Measurements from ENCODE around the gene BATF. TPM values are rescaled to one million over a fixed set of nuclear protein-coding genes. Genes with fewer than 3 reads are reported as not detected.
"Not testable (repeated sequence)": the region's sequence is repeated elsewhere in the genome, so short reads cannot be mapped to it uniquely, and the experiment has no call there.

BATF gene
- total RNA-seq, result 100 to 1,000 TPM; 171 to 182 TPM

DNA sequence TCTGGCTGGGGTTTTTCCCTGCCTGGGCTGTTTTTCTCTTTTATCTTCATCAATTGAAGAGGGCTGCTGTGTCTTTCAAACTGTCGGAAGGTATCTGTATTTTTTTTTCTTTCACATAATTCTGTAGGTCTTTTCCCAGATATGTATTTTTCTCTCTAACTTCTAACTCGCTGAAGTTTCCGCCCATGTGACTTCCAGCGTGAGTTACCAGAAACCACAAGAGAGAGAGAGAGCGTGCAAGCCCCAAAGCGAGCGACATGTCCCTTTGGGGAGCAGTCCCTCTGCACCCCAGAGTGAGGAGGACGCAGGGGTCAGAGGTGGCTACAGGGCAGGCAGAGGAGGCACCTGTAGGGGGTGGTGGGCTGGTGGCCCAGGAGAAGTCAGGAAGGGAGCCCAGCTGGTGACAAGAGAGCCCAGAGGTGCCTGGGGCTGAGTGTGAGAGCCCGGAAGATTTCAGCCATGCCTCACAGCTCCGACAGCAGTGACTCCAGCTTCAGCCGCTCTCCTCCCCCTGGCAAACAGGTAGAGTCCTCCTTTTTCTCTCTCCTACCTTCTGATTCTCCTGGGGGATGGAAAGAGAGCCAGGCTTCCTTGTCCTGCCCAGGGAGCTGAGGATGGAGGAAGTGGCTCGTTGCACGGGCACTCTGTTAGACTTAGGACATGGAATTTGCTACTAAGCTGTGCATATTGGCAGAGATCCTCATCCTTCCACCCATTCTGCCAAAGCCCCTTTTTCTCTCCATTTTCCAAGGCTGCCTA is at the start of gene BATF:
Gene BATF, plus strand, starts transcription at position 246 of the 759 bp plus-strand sequence. Its CDS starts 214 bp downstream, at position 460.
- intact Hi-C loops (cut with micrococcal nuclease), result loop anchor here (1.0 to 10.0 kb wide), 5 partner anchors 20 to 398 kb away; partner anchors contain the start of genes ERG28, NEK9 and TTLL5
- Mint-ChIP-seq H3K9me3 (no peaks in the 10 kb centered on the region), H3K27me3 (no peaks in the 10 kb centered on the region), H3K4me3 (peak within 1 kb of the TSS; percentile 99), H3K27ac (peak within 1 kb of the TSS; percentile 100), H3K36me3 (peaks cover 53% of the 10 kb centered on the region), H3K4me1 (ENCODE audit: low read depth) (peaks cover 64% of the 10 kb centered on the region)
- ChIA-PET POLR2A (interaction anchor here (0.9 to 8.6 kb wide), 19 partner anchors 9 to 398 kb away, joined by 3 to 172 read pairs (median 7); partner anchors contain the start of genes ERG28 and FLVCR2), CTCF (interaction anchor here (0.6 to 11.1 kb wide), 13 partner anchors 9 to 213 kb away, joined by 3 to 88 read pairs (median 5); partner anchors contain the start of gene FLVCR2)
- peak; percentile 89 for DNase-seq

DNA sequence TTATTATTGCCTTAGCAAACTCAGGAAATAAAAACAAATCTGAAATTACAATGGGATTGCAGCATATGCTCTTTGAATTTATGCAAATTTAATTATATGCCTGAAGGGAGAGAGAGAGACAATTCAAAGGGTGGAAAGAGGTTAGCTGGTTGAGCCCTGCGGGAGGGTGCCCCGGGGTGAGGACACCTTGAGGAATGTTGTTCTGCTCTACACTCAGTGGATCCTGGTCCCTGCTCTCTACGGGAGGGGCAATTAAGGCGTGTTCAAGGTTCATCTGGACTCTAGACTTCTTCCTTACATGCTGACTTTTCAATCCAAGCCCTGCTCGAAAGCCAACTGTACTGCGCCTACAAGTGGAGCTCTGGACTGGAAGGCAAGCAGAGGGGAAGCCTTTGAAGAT is 48.1 kb upstream of the BATF start:
- H3K27me3 Mint-ChIP-seq; H3K4me3 Mint-ChIP-seq; H3K27ac Mint-ChIP-seq; CTCF ChIA-PET; H3K4me1 Mint-ChIP-seq (ENCODE audit: low read depth); POLR2A ChIA-PET; intact Hi-C loops (cut with micrococcal nuclease); H3K36me3 Mint-ChIP-seq; H3K9me3 Mint-ChIP-seq; DNase-seq: not testable (repeated sequence)

DNA sequence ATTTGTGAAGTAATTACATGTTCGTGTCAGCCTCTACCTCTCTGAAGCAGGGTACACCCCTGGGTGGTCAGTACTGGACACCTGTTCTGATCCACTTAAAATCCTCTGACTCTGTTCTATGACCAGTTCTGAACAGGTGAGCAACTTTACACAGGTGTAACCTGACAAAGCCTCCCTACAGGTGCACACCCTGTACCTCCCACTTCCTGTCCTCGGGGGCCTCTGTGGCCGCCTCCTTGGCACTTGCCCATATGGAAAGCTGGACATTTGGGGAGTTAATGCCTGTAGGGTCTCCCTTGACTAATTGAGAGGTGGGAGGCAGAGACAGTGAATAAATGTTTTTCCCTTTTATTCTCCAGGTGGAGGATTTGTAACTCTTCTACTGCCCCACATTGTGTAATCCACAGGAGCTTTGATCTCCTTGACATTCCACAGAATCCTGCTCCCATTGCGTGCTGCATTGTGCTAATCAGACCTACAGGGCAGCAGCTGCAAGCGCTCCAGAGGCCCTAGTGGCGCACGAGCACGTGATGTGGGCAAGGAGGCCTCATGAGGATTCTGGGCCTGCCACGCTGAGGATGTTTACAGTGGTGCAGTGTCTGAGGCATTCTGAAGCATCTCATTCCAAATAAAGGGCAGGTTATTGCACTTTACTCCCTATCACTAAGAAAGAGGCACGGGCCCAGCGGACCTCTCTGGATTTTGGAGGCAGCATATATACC is 45.8 kb upstream of the BATF start:
- peaks cover 3% of the 10 kb centered on the region for H3K27me3 Mint-ChIP-seq
- no peak overlapping the region for H3K4me3 Mint-ChIP-seq
- intact Hi-C loops (cut with micrococcal nuclease), result no loop called here
- H3K36me3 Mint-ChIP-seq, result no peaks in the 10 kb centered on the region
- H3K9me3 Mint-ChIP-seq, result no peaks in the 10 kb centered on the region
- H3K27ac Mint-ChIP-seq, result no peak overlapping the region
- ChIA-PET CTCF (interaction anchor here (0.8 to 1.9 kb wide), 2 partner anchors 10 to 169 kb away, joined by 3 to 7 read pairs; no protein-coding TSS in a partner anchor), POLR2A (no interaction called here)
- H3K4me1 Mint-ChIP-seq (ENCODE audit: low read depth), result no peaks in the 10 kb centered on the region
- DNase-seq, result no peak

DNA sequence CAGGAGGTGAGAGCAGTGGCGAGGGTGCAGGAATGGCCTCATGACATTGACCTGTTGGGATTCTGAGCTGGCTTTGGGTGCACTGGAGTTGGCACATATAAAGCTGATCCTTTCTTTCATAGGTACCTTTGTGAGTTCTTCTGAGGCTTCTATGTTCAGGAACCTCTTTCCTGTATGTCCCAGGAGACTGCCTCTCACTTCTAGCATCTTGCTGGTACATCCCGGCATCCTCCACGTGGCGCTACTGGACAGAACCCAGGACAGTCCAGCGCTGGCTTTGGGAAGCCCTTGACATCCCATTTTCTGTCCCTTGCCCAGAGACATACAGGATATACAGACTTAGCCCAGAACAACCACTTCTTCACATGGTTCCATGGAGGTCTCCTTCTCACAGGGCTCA is 44.4 kb upstream of the BATF start:
- no peak overlapping the region for H3K27ac Mint-ChIP-seq
- CTCF ChIA-PET, result interaction anchor here (1.2 kb wide), 1 partner anchor 11 kb away, joined by 3 read pairs; no protein-coding TSS in a partner anchor
- H3K4me1 Mint-ChIP-seq (ENCODE audit: low read depth), result no peaks in the 10 kb centered on the region
- intact Hi-C loops (cut with micrococcal nuclease), result no loop called here
- no peak overlapping the region for H3K4me3 Mint-ChIP-seq
- H3K9me3 Mint-ChIP-seq, result no peaks in the 10 kb centered on the region
- no peaks in the 10 kb centered on the region for H3K36me3 Mint-ChIP-seq
- POLR2A ChIA-PET, result no interaction called here
- H3K27me3 Mint-ChIP-seq, result peaks cover 3% of the 10 kb centered on the region
- no peak for DNase-seq

GRCh38 chr14:75479770-75480600 is 42.3 kb upstream of the BATF start:
- intact Hi-C loops (cut with micrococcal nuclease), result no loop called here
- DNase-seq, result no peak
- Mint-ChIP-seq H3K4me3 (no peak overlapping the region), H3K27me3 (peaks cover 3% of the 10 kb centered on the region), H3K36me3 (no peaks in the 10 kb centered on the region), H3K9me3 (no peaks in the 10 kb centered on the region), H3K27ac (no peak overlapping the region), H3K4me1 (ENCODE audit: low read depth) (no peaks in the 10 kb centered on the region)
- POLR2A ChIA-PET, result no interaction called here
- CTCF ChIA-PET, result interaction anchor here (1.1 kb wide), 1 partner anchor 9 kb away, joined by 4 read pairs; no protein-coding TSS in a partner anchor

GRCh38 chr14:75482366-75482765 is 39.9 kb upstream of the BATF start:
- peaks cover 12% of the 10 kb centered on the region for H3K4me1 Mint-ChIP-seq (ENCODE audit: low read depth)
- H3K27me3 Mint-ChIP-seq, result peaks cover 5% of the 10 kb centered on the region
- POLR2A ChIA-PET, result no interaction called here
- CTCF ChIA-PET, result no interaction called here
- no peaks in the 10 kb centered on the region for H3K9me3 Mint-ChIP-seq
- no peak overlapping the region for H3K27ac Mint-ChIP-seq
- intact Hi-C loops (cut with micrococcal nuclease), result no loop called here
- no peak for DNase-seq
- H3K36me3 Mint-ChIP-seq, result no peaks in the 10 kb centered on the region
- H3K4me3 Mint-ChIP-seq, result no peak overlapping the region

- no peak for DNase-seq
- no peaks in the 10 kb centered on the region for H3K9me3 Mint-ChIP-seq
- CTCF ChIA-PET, result interaction anchor here (0.6 kb wide), 1 partner anchor 139 kb away, joined by 3 read pairs; no protein-coding TSS in a partner anchor
- intact Hi-C loops (cut with micrococcal nuclease), result loop anchor here (5.0 kb wide), 3 partner anchors 37 to 358 kb away; partner anchors contain the start of genes BATF, JDP2 and NEK9
- H3K36me3 Mint-ChIP-seq, result no peaks in the 10 kb centered on the region
- peaks cover 22% of the 10 kb centered on the region for H3K4me1 Mint-ChIP-seq (ENCODE audit: low read depth)
- no peak overlapping the region for H3K27ac Mint-ChIP-seq
- no peak overlapping the region for H3K4me3 Mint-ChIP-seq
- POLR2A ChIA-PET, result no interaction called here
- H3K27me3 Mint-ChIP-seq, result peaks cover 3% of the 10 kb centered on the region
Observed at GRCh38 chr14:75484711-75485429, 37.4 kb upstream of the BATF start.

DNA sequence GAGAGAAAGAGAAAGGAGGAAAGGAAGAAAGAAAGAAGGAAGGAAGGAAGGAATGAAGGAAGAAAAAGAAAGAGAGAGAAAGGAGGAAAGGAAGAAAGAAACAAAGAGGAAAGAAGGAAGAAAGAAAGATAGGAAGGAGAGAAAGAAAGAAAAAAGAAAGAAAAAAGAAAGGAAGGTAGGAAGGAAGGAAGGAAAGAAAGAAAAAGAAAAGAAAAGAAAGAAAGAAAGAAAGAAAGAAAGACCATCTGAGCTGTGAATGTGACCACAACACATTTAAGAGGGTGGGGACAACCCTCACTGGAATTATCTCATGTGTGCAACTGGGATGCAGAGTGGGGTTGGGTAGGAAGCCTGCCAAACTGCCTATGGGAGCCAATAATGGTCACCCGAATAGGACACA is 36.0 kb upstream of the BATF start:
- H3K9me3 Mint-ChIP-seq, result peaks cover 3% of the 10 kb centered on the region
- ChIA-PET POLR2A (interaction anchor here (1.2 kb wide), 1 partner anchor 75 kb away, joined by 3 read pairs; no protein-coding TSS in a partner anchor), CTCF (interaction anchor here (0.7 to 4.0 kb wide), 5 partner anchors 28 to 369 kb away, joined by 3 to 98 read pairs (median 6); no protein-coding TSS in a partner anchor)
- H3K27ac Mint-ChIP-seq, result no peak overlapping the region
- H3K36me3 Mint-ChIP-seq, result no peaks in the 10 kb centered on the region
- peaks cover 22% of the 10 kb centered on the region for H3K4me1 Mint-ChIP-seq (ENCODE audit: low read depth)
- intact Hi-C loops (cut with micrococcal nuclease), result loop anchor here (5.0 kb wide), 3 partner anchors 36 to 359 kb away; partner anchors contain the start of genes BATF, JDP2 and NEK9
- no peak overlapping the region for H3K4me3 Mint-ChIP-seq
- no peak for DNase-seq
- peaks cover 2% of the 10 kb centered on the region for H3K27me3 Mint-ChIP-seq

DNA sequence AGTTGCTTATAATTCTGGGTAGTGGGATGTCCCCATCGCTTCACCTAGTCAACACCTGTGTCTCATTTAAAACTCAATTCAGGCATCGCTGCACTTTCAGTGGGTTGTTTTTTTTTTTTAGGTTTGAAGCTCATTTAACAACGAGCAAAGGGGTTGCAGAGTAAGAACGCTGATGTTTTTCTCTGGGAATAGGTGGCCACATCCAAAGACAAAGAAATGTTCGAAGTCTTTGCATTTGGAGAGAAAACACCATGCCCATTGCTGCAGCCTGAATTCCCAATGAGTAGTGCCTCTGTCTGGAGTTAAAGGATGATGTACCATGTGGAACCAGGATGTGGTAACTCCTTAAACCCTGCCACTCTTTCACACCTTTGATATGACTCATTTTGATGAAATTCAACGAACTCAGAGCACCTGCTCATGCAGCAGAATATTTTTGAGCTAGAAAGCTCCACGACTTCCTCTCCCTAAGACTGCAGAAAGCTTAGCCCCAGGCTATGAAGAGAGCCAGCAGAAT is 35.1 kb upstream of the BATF start:
- peaks cover 2% of the 10 kb centered on the region for H3K27me3 Mint-ChIP-seq
- CTCF ChIA-PET, result interaction anchor here (0.6 to 4.0 kb wide), 13 partner anchors 10 to 1218 kb away, joined by 3 to 98 read pairs (median 5); partner anchors contain the start of gene BATF
- peaks cover 22% of the 10 kb centered on the region for H3K4me1 Mint-ChIP-seq (ENCODE audit: low read depth)
- H3K9me3 Mint-ChIP-seq, result peaks cover 3% of the 10 kb centered on the region
- POLR2A ChIA-PET, result interaction anchor here (0.7 to 1.3 kb wide), 5 partner anchors 10 to 74 kb away, joined by 3 to 8 read pairs (median 3); no protein-coding TSS in a partner anchor
- intact Hi-C loops (cut with micrococcal nuclease), result loop anchor here (1.0 to 5.0 kb wide), 5 partner anchors 35 to 360 kb away; partner anchors contain the start of genes BATF, JDP2 and NEK9
- H3K4me3 Mint-ChIP-seq, result no peak overlapping the region
- peak overlapping the region; percentile 62 for H3K27ac Mint-ChIP-seq
- no peaks in the 10 kb centered on the region for H3K36me3 Mint-ChIP-seq
- peak; percentile 25 for DNase-seq

- H3K9me3 Mint-ChIP-seq, result peaks cover 3% of the 10 kb centered on the region
- peak overlapping the region; percentile 40 for H3K27ac Mint-ChIP-seq
- H3K4me3 Mint-ChIP-seq, result no peak overlapping the region
- DNase-seq, result peak; percentile 34
- POLR2A ChIA-PET, result interaction anchor here (0.6 to 1.2 kb wide), 3 partner anchors 32 to 77 kb away, joined by 3 to 7 read pairs (median 4); no protein-coding TSS in a partner anchor
- peaks cover 38% of the 10 kb centered on the region for H3K4me1 Mint-ChIP-seq (ENCODE audit: low read depth)
- no peaks in the 10 kb centered on the region for H3K36me3 Mint-ChIP-seq
- H3K27me3 Mint-ChIP-seq, result peaks cover 2% of the 10 kb centered on the region
- intact Hi-C loops (cut with micrococcal nuclease), result loop anchor here (5.0 kb wide), 3 partner anchors 33 to 362 kb away; partner anchors contain the start of genes BATF, JDP2 and NEK9
- CTCF ChIA-PET, result interaction anchor here (0.6 to 4.0 kb wide), 47 partner anchors 8 to 381 kb away, joined by 3 to 98 read pairs (median 4); partner anchors contain the start of genes BATF and FLVCR2
Observed at GRCh38 chr14:75489480-75489837, 32.8 kb upstream of the BATF start.

All from activated CD4-positive, alpha-beta memory T cell treated with anti-CD3 and anti-CD28 coated beads for 36 hours (primary cell).